GM12892 (cell line): Measurements from ENCODE around the gene TRAPPC4.
"Not testable (repeated sequence)": the region's sequence is repeated elsewhere in the genome, so short reads cannot be mapped to it uniquely, and the experiment has no call there.

Source experiments
- DNase-seq: peaks from one replicate; pipeline ENCODE4 v3.0.0; 2011; ENCODE audit not compliant: insufficient read length
- FAIRE-seq: peaks from 2 replicates; lab custom pipeline; 2011; peaks lifted over from hg19 to GRCh38; lab: Jason Lieb, UNC
- POLR2A ChIP-seq: IDR thresholded peaks from 2 replicates; pipeline ENCODE4 v1.6.1; 2011; ENCODE audit warnings: low read depth, low read length, control low read depth
- POLR2AphosphoS5 ChIP-seq: IDR thresholded peaks from 2 replicates; pipeline ENCODE4 v1.6.1; 2011; ENCODE audit warnings: low read depth, low read length, control low read depth
- TAF1 ChIP-seq: IDR thresholded peaks from 2 replicates; pipeline ENCODE4 v1.6.1; 2011; ENCODE audit warnings: low read depth, mild to moderate bottlenecking, control low read depth, low read length, borderline replicate concordance

The TRAPPC4 gene

GRCh38 chr11:119028346-119029068 is 9.9 kb downstream of the TRAPPC4 start:
- FAIRE-seq, result no peak
- no peak for TF ChIP-seq POLR2AphosphoS5
- no peak for TF ChIP-seq POLR2A
- TF ChIP-seq TAF1, result no peak

GRCh38 chr11:119029069-119029339 is 10.4 kb downstream of the TRAPPC4 start:
- DNase-seq (no peak), FAIRE-seq (no peak)
- TF ChIP-seq TAF1, result no peak
- TF ChIP-seq POLR2A, result no peak
- no peak for TF ChIP-seq POLR2AphosphoS5

More at GRCh38 chr11:119028346-119029068, 9.9 kb downstream of the TRAPPC4 start:
- no peak for DNase-seq

- no peak for TF ChIP-seq POLR2A
- no peak for TF ChIP-seq TAF1
- TF ChIP-seq POLR2AphosphoS5, result no peak
- FAIRE-seq (peak; percentile 71), DNase-seq (no peak)
These were observed 10.9 kb downstream of the TRAPPC4 start for GRCh38 chr11:119029340-119030028.

GRCh38 chr11:119030029-119030328 is 11.4 kb downstream of the TRAPPC4 start:
- DNase-seq (no peak), FAIRE-seq (peak; percentile 5)
- TF ChIP-seq TAF1 (no peak), POLR2AphosphoS5 (no peak), POLR2A (no peak)

GRCh38 chr11:119030329-119031047 is 11.9 kb downstream of the TRAPPC4 start, which contains the start of gene SLC37A4:
TSS of gene SLC37A4 (minus strand) at chr11:119030877.
- FAIRE-seq, result peak; percentile 100
- DNase-seq, result peak; percentile 98
- TF ChIP-seq POLR2A (peak; percentile 52; the same call in 1 of the 2 replicates), TAF1 (no peak), POLR2AphosphoS5 (0 out of 2 replicates have a peak, but pooled peaks have one; percentile 25)

- no peak for FAIRE-seq
- TF ChIP-seq POLR2A (no peak), POLR2AphosphoS5 (no peak), TAF1 (no peak)
- no peak for DNase-seq
These were observed 13.3 kb downstream of the TRAPPC4 start for GRCh38 chr11:119031912-119032280.

- FAIRE-seq, result not testable (repeated sequence)
These were observed 14.9 kb downstream of the TRAPPC4 start for GRCh38 chr11:119033421-119033820.

GRCh38 chr11:119034813-119035212 is 16.2 kb downstream of the TRAPPC4 start:
- no peak for FAIRE-seq
- no peak for TF ChIP-seq TAF1
- TF ChIP-seq POLR2A, result no peak
- no peak for TF ChIP-seq POLR2AphosphoS5
- no peak for DNase-seq

More at GRCh38 chr11:119033421-119033820, 14.9 kb downstream of the TRAPPC4 start:
- not testable (repeated sequence) for DNase-seq

- DNase-seq (no peak), FAIRE-seq (no peak)
- TF ChIP-seq TAF1, result no peak
- no peak for TF ChIP-seq POLR2AphosphoS5
- no peak for TF ChIP-seq POLR2A
These were observed 20.3 kb downstream of the TRAPPC4 start for GRCh38 chr11:119038884-119039283.

- not testable (repeated sequence) for FAIRE-seq, DNase-seq
These were observed 20.9 kb downstream of the TRAPPC4 start for GRCh38 chr11:119039471-119039870.

GRCh38 chr11:119041821-119042514 is 23.4 kb downstream of the TRAPPC4 start:
- TF ChIP-seq POLR2A (no peak), TAF1 (no peak), POLR2AphosphoS5 (no peak)
- no peak for DNase-seq
- peak; percentile 46 for FAIRE-seq
